Upper lobe of left lung (tissue), 4 donors: ENCODE data around the gene SERPINA9.

Source experiments
- POLR2A ChIP-seq, 4 donors: fragments of 450-650 bp; IDR thresholded peaks; one replicate each; pipeline ENCODE4 v1.5.1; 2016 to 2017; ENCODE audit warnings: antibody characterized with exemption in 4 of 4, mild to moderate bottlenecking in 2 of 4
- POLR2AphosphoS5 ChIP-seq, 2 donors: sonication (generic); formaldehyde crosslinking; IDR thresholded peaks; one replicate each; pipeline ENCODE4 v1.5.1; 2017; ENCODE audit warnings: antibody characterized with exemption in 2 of 2
- TF ChIP-seq, protein P1 (sequence below), 6 experiments: fragments of 450-650 bp in 4 of 6; fragments of 200-600 bp in 2 of 6; sonication (generic) in 2 of 6; IDR thresholded peaks; one replicate each; pipeline ENCODE4 v1.5.1; 2016 to 2019; ENCODE audit warnings: antibody characterized with exemption in 6 of 6

DNA sequence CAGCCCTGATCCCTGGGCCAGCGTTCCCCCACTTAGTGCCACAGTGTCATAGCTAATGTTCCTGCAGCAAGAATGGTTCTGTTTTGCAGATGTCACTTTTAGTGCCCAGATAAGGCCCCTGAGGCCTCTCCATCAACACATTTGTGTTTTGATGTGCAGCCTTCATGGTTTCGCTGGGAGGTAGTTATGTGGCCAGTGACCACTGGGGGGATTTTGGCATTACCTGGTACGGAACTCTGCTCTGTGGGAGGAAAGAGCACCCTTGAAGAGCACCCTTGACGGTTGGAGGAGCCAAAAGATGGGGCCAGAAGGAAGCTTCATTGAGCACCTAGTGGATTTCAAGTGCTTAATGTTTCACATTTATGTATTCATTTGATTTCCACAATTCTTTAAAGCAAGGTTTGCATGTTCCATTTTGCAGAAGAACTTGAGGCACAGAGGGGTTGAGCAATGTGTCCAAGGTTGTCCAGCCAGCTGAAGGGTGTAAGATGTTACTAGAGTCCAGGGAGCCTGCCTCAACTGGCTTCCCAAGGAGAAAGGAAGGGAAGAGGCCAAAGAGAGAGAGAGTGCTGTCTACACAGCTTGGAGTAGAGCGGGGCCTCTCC lies 36.4 kb downstream of the SERPINA9 start:
- TF ChIP-seq, protein P1, sequence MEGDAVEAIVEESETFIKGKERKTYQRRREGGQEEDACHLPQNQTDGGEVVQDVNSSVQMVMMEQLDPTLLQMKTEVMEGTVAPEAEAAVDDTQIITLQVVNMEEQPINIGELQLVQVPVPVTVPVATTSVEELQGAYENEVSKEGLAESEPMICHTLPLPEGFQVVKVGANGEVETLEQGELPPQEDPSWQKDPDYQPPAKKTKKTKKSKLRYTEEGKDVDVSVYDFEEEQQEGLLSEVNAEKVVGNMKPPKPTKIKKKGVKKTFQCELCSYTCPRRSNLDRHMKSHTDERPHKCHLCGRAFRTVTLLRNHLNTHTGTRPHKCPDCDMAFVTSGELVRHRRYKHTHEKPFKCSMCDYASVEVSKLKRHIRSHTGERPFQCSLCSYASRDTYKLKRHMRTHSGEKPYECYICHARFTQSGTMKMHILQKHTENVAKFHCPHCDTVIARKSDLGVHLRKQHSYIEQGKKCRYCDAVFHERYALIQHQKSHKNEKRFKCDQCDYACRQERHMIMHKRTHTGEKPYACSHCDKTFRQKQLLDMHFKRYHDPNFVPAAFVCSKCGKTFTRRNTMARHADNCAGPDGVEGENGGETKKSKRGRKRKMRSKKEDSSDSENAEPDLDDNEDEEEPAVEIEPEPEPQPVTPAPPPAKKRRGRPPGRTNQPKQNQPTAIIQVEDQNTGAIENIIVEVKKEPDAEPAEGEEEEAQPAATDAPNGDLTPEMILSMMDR (IDR thresholded peaks at IDR 0.05): no peak
- TF ChIP-seq POLR2A (IDR thresholded peaks at IDR 0.05) (no peak), POLR2AphosphoS5 (IDR thresholded peaks at IDR 0.05) (no peak)
